NCI-H1436 (cell line): ENCODE data around the gene ITPR1.

Source experiments
- DNase-seq: peaks from one replicate; lab custom pipeline; 2025; lab: John Stamatoyannopoulos, UW

Gene ITPR1

GRCh38 chr3:4533489-4534443 is 40.6 kb downstream of the ITPR1 start:
- no peak for DNase-seq

GRCh38 chr3:4534906-4535305 is 41.8 kb downstream of the ITPR1 start:
- DNase-seq: no peak

DNA sequence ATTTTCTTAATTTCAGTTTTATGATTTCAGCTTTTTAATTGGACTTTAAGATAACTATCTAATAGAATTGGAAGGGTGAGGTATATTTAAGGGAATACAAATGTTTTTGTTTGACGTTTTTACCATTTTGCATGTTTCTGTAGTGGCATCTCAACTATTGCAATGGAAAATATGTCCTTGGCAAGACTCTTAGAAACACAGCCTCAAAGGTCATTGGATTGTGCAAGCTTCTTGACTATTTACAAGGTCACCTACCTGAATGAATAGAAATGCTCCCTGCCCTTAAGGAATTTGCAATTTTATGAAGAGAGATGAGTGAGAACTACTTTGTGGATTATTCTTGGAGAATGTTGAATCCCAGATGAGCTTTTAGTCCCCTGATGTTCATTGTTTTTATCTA is 43.1 kb downstream of the ITPR1 start:
- DNase-seq: no peak

- DNase-seq: no peak
Measured at GRCh38 chr3:4540267-4540666, 47.1 kb downstream of the ITPR1 start.

DNA sequence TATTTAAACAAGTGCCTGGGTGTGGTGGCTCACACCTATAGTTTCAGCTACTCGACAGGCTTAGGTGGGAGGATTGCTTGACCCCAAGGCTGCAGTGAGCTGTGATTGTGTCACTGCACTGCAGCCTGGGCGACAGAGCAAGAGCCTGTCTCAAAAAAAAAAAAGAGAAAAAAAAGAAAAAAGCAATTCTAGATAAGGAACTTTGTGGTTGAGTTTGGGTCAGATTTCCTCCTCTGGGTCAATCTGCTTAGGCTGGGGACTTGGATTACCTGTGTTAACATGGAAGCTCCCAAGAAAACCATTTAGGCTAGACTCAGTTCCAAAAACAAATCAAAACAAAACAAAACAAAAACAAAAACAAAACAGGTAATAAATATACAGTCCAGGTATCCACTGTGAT is 50.0 kb downstream of the ITPR1 start:
- DNase-seq: no peak

- DNase-seq: no peak
Measured at GRCh38 chr3:4546346-4547178, 53.4 kb downstream of the ITPR1 start.

DNA sequence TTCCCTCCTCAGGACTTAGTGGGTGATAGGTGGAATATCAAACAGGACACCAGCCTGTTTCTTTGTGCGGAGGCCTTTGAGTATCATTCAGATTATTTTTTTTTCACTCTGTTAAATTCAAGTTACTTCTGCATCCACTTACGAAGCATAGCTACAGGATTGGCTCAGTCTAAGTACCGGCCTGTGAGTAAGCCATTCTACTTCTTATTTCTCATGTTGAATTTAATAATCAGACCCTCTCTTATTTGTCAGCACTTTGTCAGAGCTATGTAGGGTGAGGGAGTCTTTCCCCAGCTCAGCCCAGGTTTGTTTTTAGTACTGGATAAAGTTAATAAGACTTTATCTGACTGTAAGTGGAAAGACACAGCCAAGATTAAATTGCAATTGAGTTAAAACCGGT is 54.7 kb downstream of the ITPR1 start:
- DNase-seq: no peak

- no peak for DNase-seq
Measured at GRCh38 chr3:4548356-4548755, 55.2 kb downstream of the ITPR1 start.

- DNase-seq: no peak
Measured at GRCh38 chr3:4548780-4549179, 55.6 kb downstream of the ITPR1 start.

DNA sequence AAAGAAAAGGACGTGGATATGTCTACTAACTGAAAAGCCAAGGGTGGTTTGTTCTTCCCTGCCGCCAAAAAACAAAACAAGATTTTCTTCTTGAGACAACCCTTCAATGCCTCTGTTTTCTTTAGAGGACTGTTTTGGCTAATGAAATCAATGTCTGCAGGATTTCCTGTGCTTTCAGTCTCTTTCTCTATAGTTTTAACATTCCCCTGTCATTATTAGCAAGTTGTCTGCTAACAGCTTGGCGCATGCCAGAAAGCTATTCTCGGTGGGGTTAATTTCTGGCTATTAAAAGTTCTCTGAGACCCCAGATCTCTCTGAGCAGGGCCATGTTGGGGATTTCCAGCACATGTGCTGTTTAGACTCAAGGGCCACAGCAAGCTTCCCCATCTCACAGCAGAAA is 56.7 kb downstream of the ITPR1 start:
- no peak for DNase-seq

DNA sequence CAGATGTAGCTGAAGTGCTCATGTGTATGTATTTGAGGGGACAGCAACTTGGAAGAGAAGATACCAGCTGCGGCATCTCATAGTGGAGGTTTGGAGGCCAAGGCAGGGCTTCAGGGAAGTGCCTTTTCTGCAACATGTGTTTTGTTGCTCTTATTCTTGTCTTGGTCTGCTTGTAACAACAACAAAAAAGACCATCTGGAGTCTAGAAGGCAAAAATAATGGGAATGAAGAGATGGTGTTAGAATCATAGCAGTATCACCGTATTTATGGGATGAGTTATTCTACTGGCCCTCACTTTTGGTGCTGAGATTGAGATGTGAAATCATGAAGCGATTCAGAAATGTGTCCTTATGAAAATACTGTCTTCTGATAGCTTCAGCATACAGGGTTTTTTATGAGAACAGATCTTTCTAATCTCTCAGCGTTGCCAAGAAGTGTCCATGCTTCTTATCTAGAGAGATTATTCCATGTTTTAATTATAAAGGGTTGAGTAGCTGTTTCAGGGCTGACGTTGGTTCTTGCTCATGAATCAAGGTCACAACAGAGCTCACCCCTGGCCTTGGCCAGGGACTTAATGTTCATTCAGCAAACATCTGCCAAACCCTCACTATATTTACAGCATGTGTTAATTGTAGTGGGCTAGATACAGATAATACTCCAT is 58.0 kb downstream of the ITPR1 start:
- no peak for DNase-seq

GRCh38 chr3:4551794-4552442 is 58.8 kb downstream of the ITPR1 start:
- DNase-seq: no peak

- no peak for DNase-seq
Measured at GRCh38 chr3:4552811-4553210, 59.7 kb downstream of the ITPR1 start.

GRCh38 chr3:4561661-4562060 is 68.5 kb downstream of the ITPR1 start:
- no peak for DNase-seq

DNA sequence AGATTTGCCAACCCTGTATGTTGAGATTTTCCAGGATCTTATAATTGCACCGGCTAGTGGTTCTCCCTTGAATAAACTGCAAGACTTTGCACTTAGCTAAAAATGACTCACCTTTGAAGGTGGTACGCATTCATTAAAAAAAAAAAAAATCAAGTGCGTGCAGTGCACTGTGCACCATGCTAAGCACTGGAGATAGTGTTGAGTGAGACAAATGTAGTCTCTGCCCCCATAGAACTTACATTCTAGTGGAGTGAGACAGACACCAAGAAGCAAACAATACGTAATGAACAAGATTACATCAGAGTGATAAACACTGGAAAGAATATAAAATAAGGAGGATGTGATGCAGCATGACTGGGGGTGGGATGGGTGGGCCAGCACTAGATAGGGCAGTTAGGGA is 69.4 kb downstream of the ITPR1 start:
- no peak for DNase-seq

DNA sequence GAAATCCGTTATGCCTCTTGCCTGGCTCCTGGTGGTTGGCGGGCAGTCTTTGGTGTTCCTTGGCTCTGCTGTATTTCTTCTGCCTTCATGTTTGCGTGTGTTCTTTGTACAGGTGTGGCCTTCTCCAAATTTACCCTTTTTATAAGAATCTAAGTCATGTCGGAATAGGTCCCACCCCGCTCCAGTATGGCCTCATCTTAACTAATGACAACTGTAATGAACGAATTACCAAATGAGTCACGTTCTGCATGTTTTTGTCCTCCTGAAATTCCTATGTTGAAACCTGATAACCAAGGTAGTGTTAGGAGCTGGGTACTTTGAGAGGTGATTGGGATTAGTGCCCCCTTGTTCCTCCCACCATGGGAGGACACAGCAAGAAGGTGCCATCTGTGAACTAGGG is 71.1 kb downstream of the ITPR1 start:
- DNase-seq: no peak

DNA sequence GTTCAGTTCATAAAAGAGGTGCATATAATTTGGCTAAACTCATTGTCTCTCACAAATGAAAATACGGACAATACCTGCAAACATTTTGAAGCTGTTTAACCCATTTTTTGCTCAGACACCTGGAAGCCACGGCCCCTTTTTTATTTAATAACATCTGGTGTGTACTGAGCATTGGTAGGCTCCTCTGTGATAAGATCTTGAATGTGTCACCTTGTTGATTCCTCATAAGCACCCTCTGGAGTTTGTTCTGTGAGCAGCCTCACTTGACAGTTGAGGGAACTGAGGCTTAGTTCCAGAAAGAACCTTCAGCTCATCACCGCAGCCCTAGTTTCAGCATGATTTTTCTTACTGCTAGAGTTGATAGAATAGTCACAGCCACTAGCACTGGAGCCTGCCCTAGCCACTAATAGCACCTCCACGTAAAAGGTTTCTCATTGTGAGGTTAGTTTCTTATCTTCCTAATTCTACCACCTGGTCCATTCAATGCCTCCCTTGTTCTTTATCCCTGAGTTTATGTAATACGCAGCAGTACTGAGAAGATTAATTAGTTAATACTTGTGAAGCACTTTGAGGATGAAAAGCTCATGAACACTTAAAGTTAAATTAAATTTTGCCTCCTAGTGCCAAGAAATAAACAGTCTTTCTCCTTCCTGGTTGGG is 71.9 kb downstream of the ITPR1 start:
- no peak for DNase-seq

DNA sequence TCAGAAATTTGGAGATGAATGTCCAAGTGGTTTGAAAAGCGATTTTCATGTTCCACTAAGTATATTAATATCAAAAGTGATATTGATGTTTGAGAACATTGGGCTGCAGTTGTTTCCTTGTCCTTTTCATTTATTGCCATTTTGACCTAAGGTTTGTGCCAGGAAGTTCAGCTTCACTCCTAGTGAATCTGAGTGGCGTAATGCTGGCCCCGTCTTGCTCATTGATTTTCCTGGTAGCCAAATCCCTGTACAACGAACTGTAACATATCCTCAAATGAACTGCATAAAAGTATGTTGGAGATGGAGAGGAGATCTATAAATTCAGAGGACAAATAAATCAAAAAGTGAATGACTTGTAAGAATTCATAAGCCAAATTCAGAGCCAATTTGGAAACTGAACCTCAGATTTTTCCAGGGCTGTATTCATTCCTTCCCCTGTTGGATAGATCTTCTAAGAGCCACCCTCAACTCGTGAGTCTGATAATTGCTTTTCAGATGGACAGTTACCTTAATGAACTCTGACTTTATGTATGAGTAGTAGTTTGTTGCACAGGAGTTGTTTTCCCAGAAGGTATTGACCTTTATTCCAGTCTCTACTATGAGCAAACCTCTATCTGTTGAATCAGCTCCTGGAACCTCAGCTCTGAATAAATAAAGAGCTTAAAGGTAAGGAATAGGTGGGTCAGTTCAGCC is 72.8 kb downstream of the ITPR1 start:
- no peak for DNase-seq

- DNase-seq: no peak
Measured at GRCh38 chr3:4568841-4569240, 75.7 kb downstream of the ITPR1 start.

DNA sequence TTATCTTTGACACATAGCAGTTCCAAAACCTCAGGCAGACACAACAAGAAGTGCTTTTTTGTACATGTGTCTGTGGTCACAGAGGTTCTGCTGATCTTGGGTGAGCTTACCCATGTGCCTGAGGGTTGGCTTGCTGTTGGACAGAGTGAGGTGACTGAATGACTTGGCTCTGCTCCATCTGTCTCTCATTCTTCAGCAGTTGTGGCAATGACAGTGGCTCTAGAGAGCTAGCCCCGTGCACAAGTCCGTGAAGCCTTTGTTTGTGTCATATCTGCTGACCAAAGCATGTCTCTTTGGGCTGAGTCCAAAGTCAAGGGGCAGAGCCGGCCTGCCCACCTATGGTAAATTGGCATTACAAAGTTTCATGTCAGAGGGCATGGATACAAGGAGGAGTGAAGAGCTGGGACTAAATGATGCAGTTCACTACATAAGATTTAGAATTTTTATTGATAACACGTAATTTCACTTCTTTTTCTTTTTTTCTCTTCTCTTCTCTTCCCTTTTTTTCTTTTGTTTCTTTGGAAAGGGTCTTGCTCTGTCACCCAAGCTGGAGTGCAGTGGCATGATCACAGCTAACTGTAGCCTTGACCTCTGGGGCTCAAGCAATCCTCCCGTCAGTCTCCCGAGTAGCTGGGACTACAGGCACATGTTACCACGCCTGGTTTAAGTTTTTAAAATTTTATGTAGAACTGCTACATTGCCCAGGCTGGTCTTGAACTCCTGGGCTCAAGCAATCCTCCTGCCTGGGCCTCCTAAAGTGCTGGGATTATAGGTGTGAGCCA is 77.9 kb downstream of the ITPR1 start:
- DNase-seq: no peak
